Activated naive CD8-positive, alpha-beta T cell (primary cell): ENCODE results near the gene ELAVL4.

ENCODE experiments used
- H3K27ac Mint-ChIP-seq: one replicate; pipeline ENCODE4 v1.8.0; 2021; ENCODE audit warnings: mixed read lengths
- H3K27me3 Mint-ChIP-seq: one replicate; pipeline ENCODE4 v1.8.0; 2021; ENCODE audit warnings: mixed read lengths
- H3K36me3 Mint-ChIP-seq: one replicate; pipeline ENCODE4 v1.8.0; 2021; ENCODE audit warnings: mixed read lengths
- H3K4me1 Mint-ChIP-seq: one replicate; pipeline ENCODE4 v1.8.0; 2021; ENCODE audit warnings: low read depth, mixed read lengths
- H3K4me3 Mint-ChIP-seq: one replicate; pipeline ENCODE4 v1.8.0; 2021; ENCODE audit warnings: mild to moderate bottlenecking, mixed read lengths
- H3K9me3 Mint-ChIP-seq: one replicate; pipeline ENCODE4 v1.8.0; 2021; ENCODE audit warnings: low read depth, mixed read lengths

Gene ELAVL4

GRCh38 chr1:50106095-50106761 lies 2.5 kb upstream of the ELAVL4 start:
- Mint-ChIP-seq H3K36me3 (no peaks in the 10 kb centered on the region), H3K9me3 (no peaks in the 10 kb centered on the region), H3K4me1 (peaks cover 22% of the 10 kb centered on the region), H3K4me3 (no peak overlapping the region), H3K27me3 (peaks cover 33% of the 10 kb centered on the region), H3K27ac (no peak overlapping the region)

DNA sequence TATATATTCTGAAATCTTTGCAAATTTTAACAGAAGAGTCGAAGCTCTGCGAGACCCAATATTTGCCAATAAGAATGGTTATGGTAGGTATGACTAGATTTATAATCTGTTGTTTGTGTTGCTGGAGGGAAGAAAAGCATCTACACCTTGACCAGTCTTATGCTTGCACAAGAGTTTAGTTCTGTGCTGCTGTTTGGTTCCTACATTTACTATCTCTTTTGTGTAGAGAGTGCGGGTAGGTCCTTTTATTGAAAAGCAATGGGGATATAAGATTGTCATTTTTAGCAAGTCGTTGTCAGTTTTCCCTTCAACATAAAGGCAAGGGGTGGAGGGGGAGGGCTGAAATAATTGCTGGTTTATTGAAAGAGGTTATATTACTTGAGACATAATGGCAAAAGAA lies 396 bp downstream of the ELAVL4 start:
- Mint-ChIP-seq H3K27me3 (peaks cover 45% of the 10 kb centered on the region), H3K27ac (no peak overlapping the region), H3K36me3 (no peaks in the 10 kb centered on the region), H3K4me1 (peaks cover 22% of the 10 kb centered on the region), H3K4me3 (peak overlapping the region; percentile 8), H3K9me3 (no peaks in the 10 kb centered on the region)

DNA sequence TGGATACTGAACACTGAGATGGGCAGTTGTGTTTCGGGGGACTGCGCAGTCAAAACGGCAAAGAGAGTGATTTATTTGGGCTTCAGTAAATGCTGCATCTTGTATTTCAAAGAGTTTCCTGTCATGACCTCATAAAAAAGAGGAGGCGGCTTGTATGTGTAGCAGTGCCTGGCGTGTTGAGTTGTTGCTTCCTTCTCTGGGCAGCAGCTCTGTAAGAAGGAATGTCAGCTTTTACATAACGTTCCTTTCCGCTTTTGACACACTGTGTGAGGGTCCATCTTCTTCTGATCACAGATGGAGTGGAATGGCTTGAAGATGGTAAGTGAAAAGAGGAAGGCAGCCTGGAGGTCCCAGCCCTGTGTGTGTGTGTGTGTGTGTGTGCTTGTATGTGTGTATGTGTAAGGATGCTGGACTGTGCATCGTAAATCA lies 941 bp downstream of the ELAVL4 start:
- Mint-ChIP-seq H3K27me3 (peaks cover 46% of the 10 kb centered on the region), H3K4me3 (peak overlapping the region; percentile 75), H3K36me3 (no peaks in the 10 kb centered on the region), H3K4me1 (peaks cover 22% of the 10 kb centered on the region), H3K9me3 (no peaks in the 10 kb centered on the region), H3K27ac (no peak overlapping the region)

GRCh38 chr1:50110151-50110550 lies 1.4 kb downstream of the ELAVL4 start:
- Mint-ChIP-seq H3K27me3 (peaks cover 46% of the 10 kb centered on the region), H3K36me3 (no peaks in the 10 kb centered on the region), H3K4me3 (peak overlapping the region; percentile 75), H3K4me1 (peaks cover 22% of the 10 kb centered on the region), H3K27ac (no peak overlapping the region), H3K9me3 (no peaks in the 10 kb centered on the region)

DNA sequence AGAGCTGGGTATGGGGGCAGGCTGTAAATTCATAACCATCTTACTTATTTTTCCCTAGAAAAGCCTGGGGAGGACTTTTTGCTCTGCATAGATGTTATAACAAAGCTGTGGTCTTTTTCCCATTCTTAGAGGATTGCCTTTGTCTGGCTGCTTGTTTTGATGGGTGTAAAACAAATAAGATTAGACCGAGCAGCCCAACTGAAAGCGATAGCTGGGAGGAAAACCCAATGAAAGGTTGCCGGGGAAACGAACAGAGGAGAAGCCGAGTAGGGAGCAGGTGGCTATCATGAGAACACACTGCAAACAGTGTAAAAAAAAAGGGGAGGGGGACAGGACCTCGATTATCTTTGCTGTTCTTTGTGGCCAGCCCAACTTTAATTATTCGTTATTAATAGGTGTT lies 1.9 kb downstream of the ELAVL4 start:
- Mint-ChIP-seq H3K9me3 (no peaks in the 10 kb centered on the region), H3K27ac (no peak overlapping the region), H3K27me3 (peaks cover 45% of the 10 kb centered on the region), H3K4me3 (peak overlapping the region; percentile 75), H3K36me3 (no peaks in the 10 kb centered on the region), H3K4me1 (peaks cover 22% of the 10 kb centered on the region)

DNA sequence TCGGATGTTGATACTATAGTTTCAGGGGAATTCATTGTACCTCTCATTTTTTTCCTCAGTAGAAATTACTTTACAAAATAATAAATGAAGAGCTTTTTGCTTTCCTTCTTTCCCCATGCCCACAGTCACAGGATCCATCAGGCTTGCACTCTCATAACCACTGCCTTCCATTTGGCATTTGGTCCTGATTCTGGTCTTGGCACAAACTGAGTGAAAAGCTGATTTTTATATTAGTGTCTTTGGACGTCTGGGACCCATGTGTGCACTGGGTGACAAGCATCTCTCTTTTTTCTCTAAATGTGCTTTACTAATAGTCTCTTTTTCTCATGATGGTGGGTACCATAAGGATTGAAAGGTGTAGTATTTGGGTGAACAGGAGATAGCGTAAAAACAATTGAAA lies 2.8 kb downstream of the ELAVL4 start:
- Mint-ChIP-seq H3K4me3 (peak overlapping the region; percentile 14), H3K27me3 (peaks cover 44% of the 10 kb centered on the region), H3K4me1 (peaks cover 22% of the 10 kb centered on the region), H3K9me3 (no peaks in the 10 kb centered on the region), H3K27ac (no peak overlapping the region), H3K36me3 (no peaks in the 10 kb centered on the region)

GRCh38 chr1:50112193-50112592 lies 3.5 kb downstream of the ELAVL4 start:
- H3K9me3 Mint-ChIP-seq, result no peaks in the 10 kb centered on the region
- no peak overlapping the region for H3K4me3 Mint-ChIP-seq
- H3K4me1 Mint-ChIP-seq, result peaks cover 22% of the 10 kb centered on the region
- peaks cover 44% of the 10 kb centered on the region for H3K27me3 Mint-ChIP-seq
- H3K36me3 Mint-ChIP-seq, result no peaks in the 10 kb centered on the region
- H3K27ac Mint-ChIP-seq, result no peak overlapping the region

DNA sequence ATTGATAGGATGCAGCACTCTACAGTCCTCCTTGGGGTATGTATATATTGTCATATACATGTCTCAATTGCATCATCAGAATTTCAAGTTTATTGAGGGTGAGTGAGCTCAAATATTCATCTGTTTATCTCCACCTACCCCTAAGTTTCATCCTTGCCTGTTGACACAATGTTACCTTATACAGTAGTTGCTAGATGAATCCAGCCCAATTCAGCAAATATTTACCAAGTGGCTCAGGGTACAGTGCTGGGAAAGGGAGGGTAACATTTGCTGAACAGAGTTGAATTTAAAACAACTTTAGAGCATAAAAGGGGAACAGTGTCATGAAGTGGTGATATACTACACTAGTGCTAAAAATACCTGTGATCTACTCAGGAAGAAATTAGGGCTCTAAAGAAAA lies 14.4 kb downstream of the ELAVL4 start:
- H3K4me1 Mint-ChIP-seq, result no peaks in the 10 kb centered on the region
- H3K9me3 Mint-ChIP-seq, result no peaks in the 10 kb centered on the region
- peaks cover 8% of the 10 kb centered on the region for H3K27me3 Mint-ChIP-seq
- no peak overlapping the region for H3K4me3 Mint-ChIP-seq
- no peaks in the 10 kb centered on the region for H3K36me3 Mint-ChIP-seq
- no peak overlapping the region for H3K27ac Mint-ChIP-seq

GRCh38 chr1:50126927-50127715 lies 18.4 kb downstream of the ELAVL4 start:
- Mint-ChIP-seq H3K4me3 (no peak overlapping the region), H3K4me1 (no peaks in the 10 kb centered on the region), H3K36me3 (no peaks in the 10 kb centered on the region), H3K9me3 (no peaks in the 10 kb centered on the region), H3K27ac (no peak overlapping the region), H3K27me3 (peaks cover 12% of the 10 kb centered on the region)

DNA sequence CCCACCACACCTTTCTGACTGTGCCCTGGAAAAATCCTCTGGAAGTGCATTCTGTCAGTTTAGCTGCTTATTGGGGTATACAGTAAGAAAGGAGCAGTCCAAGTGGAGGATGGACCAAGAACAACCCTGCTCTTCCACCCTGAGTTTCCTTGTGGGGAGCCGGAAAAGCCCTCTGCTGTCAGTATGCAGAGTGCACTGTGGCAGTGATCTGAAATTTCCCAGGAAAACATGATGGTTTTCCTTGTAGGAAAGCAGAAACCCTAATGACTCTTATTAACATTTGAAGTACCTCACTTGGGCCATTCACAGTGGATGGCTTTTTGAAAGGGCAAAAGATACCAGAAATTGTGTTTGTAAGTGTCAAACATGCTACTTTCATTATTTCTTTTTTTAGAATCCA lies 20.5 kb downstream of the ELAVL4 start:
- no peak overlapping the region for H3K27ac Mint-ChIP-seq
- no peaks in the 10 kb centered on the region for H3K36me3 Mint-ChIP-seq
- H3K9me3 Mint-ChIP-seq, result no peaks in the 10 kb centered on the region
- no peaks in the 10 kb centered on the region for H3K4me1 Mint-ChIP-seq
- no peak overlapping the region for H3K4me3 Mint-ChIP-seq
- H3K27me3 Mint-ChIP-seq, result peaks cover 11% of the 10 kb centered on the region

DNA sequence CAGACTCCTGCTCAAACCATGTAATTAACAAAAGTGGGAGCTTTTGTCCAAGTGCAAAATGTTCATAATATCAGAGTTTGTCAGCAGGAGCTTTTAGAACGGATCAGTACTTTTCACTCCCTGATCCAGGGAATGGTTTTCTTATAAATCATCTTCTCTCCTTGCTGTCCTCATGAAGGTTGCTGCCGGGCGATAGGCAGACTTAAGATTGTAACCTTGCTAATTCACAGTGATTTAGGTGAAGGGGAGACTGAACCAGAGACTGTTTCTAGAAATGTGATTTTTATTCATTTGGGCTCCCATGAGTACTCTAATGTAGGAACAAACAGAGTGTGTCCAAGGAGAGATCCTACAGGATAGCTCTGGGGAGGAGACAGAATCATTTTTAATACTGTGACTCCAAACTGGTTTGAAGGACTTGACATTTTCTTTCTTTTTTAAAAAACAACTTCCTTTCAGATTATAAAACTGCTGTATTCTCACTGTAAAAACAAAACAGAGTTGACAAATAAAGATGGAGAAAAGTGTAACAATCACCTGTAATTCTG lies 23.7 kb downstream of the ELAVL4 start:
- no peaks in the 10 kb centered on the region for H3K9me3 Mint-ChIP-seq
- no peak overlapping the region for H3K27ac Mint-ChIP-seq
- no peaks in the 10 kb centered on the region for H3K36me3 Mint-ChIP-seq
- H3K4me1 Mint-ChIP-seq, result no peaks in the 10 kb centered on the region
- peaks cover 12% of the 10 kb centered on the region for H3K27me3 Mint-ChIP-seq
- H3K4me3 Mint-ChIP-seq, result no peak overlapping the region

DNA sequence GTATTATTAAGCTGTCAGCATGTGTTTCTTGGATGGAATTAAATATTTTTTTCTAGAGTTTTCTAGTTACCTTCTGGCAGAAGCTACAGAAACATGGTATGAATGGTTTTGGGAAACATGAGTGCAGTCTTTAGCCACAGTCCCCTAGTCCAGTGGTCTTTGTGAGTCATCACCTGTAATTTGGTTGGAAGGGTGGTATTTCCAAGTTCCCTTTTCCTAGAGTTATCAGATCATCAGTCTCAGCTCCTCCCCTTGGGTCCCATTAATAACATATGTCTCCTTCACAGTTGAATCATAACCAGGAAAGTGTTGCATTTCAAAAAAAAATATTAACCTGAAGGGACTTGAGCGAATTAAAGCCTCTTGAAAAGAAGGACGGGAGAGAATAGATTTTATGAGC lies 27.0 kb downstream of the ELAVL4 start:
- H3K36me3 Mint-ChIP-seq, result no peaks in the 10 kb centered on the region
- no peak overlapping the region for H3K4me3 Mint-ChIP-seq
- H3K27me3 Mint-ChIP-seq, result peaks cover 7% of the 10 kb centered on the region
- no peak overlapping the region for H3K27ac Mint-ChIP-seq
- H3K9me3 Mint-ChIP-seq, result no peaks in the 10 kb centered on the region
- H3K4me1 Mint-ChIP-seq, result no peaks in the 10 kb centered on the region

DNA sequence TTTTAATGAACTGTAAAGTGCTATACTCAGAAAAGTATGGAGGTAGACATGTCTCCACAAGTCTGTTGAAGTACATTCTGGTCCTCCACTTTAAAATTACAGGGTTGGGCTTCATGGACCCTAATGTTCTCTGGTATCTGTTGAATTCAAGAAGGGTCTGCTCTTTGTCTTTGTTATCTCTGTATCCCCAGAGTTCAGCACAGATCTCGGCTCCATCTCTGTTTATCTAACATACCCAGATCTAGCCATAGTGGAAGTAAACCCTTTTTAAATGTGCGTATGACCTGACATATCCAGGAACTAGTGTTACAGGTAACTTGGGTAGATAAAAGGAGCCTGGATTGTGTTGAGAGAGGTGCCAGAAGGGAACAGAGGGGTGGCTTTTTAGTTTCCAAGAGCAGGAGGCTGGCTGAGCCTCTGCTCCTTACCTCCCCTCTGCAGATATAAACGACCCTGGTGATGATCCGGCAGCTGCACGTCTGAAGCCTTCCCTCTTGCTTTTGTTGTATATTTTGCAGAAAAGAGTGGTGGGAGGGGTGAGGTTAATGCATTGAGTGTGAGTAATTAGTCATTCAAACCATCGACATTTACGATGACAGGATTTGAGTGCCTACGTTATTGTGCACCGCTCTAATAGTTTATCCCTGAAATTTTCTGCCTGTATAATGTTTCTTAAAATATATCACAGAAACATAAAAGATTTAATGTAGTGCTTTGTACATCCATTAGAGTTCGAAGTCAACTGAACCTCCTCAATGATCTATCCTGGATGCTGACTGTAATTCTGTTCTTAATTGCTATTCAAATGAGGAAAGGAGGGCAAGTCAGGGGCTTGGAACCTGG lies 30.8 kb downstream of the ELAVL4 start:
- Mint-ChIP-seq H3K4me3 (no peak overlapping the region), H3K4me1 (no peaks in the 10 kb centered on the region), H3K27ac (no peak overlapping the region), H3K36me3 (no peaks in the 10 kb centered on the region), H3K27me3 (peaks cover 3% of the 10 kb centered on the region), H3K9me3 (no peaks in the 10 kb centered on the region)

- H3K4me1 Mint-ChIP-seq, result no peaks in the 10 kb centered on the region
- H3K4me3 Mint-ChIP-seq, result no peak overlapping the region
- H3K27me3 Mint-ChIP-seq, result peaks cover 3% of the 10 kb centered on the region
- no peaks in the 10 kb centered on the region for H3K9me3 Mint-ChIP-seq
- no peaks in the 10 kb centered on the region for H3K36me3 Mint-ChIP-seq
- H3K27ac Mint-ChIP-seq, result no peak overlapping the region
These were observed 31.4 kb downstream of the ELAVL4 start for GRCh38 chr1:50140182-50140447.
